ENCODE results near the gene CTIF. TPM values are rescaled to one million over a fixed set of nuclear protein-coding genes. Genes with fewer than 3 reads are reported as not detected.
A peak's percentile ranks its signal among the peaks of the same experiment; 100 is the strongest.

The CTIF gene
- total RNA-seq, 4 donors from 2014 or later: 72.2 to 137 (median 86.5) TPM

DNA sequence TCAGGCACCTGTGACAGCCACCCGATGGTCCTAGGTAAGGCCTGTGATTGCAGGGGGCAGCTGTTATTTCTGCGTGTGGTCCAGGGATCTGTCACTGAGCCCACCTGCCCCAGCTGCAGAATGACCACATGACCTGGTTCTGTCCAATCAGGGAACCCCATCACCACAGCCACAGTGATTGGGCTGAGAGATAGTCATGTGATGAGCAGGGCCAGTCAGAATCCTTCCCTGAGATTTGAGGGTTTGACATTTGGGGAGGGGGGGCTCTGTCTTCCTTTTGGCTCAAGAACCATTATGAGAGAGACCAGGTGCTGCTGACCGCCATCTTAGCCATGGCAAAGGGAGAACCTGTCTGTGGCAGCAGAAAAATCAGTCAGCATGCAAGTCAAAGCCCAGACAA, 264.7 kb downstream of the CTIF start:
- Histone ChIP-seq H3K27ac (no peak overlapping the region), H3K4me1 (peaks cover 0 to 25% (median 5%) of the 10 kb centered on the region in 4 donors), H3K36me3 (peaks cover 0 to 38% (median 0%) of the 10 kb centered on the region in 3 donors), H3K27me3 (no peaks in the 10 kb centered on the region), H3K4me3 (no peak overlapping the region), H3K9me3 (no peaks in the 10 kb centered on the region)
- TF ChIP-seq POLR2A (IDR thresholded peaks at IDR 0.05) (no peak), EP300 (IDR thresholded peaks at IDR 0.05) (no peak)
- TF ChIP-seq, protein P1, sequence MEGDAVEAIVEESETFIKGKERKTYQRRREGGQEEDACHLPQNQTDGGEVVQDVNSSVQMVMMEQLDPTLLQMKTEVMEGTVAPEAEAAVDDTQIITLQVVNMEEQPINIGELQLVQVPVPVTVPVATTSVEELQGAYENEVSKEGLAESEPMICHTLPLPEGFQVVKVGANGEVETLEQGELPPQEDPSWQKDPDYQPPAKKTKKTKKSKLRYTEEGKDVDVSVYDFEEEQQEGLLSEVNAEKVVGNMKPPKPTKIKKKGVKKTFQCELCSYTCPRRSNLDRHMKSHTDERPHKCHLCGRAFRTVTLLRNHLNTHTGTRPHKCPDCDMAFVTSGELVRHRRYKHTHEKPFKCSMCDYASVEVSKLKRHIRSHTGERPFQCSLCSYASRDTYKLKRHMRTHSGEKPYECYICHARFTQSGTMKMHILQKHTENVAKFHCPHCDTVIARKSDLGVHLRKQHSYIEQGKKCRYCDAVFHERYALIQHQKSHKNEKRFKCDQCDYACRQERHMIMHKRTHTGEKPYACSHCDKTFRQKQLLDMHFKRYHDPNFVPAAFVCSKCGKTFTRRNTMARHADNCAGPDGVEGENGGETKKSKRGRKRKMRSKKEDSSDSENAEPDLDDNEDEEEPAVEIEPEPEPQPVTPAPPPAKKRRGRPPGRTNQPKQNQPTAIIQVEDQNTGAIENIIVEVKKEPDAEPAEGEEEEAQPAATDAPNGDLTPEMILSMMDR (IDR thresholded peaks at IDR 0.05): no peak
- 89 to 97% methylated on average over 3 of the region's 3 CpGs for WGBS, 2 donors
- DNase-seq (ENCODE audit: low spot score in 2 of 2): no peak

DNA sequence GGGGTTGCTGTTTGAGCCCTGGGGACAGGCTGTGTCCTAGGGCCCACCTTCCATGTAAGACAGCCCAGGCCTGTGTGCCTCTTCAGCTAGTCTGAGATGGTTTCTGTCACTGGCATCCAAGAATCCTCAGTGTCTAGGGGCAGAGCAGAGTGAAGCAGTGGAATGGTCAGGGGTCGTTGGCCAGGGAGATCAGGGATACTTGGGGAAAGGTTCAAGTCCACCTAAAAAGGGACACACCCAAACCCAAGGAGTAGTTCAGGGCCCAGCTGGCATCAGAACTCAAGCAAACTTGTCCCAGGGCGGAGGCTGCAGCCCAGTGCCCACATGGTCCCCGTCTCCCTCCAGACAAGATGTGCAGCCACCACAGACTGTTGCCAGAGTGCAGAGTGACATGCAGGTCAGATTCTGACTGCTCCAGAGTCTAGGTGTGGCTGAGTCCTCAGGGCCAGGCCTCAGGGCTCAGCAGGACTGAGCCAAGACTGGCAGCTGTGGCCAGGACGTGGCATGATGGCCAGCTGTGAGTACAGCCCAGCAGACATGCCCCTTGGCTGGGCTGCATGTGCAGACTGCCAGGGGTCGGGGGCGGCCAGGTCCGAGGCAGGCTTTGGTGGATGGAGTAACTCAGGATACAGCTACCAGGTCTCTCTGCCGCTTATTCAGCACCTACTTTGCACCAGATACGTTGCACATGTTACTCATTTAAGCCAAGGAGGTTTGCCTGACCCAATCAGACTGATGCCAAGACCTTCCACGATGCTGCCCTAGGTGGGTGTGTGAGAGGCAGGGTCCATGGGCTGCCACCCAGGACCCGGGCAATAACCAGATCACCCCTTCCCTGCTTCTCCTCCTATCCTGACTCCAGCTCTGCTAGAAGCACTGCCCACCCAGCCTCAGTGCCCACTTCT, 265.4 kb downstream of the CTIF start:
- DNase-seq (ENCODE audit: low spot score in 2 of 2): no peak
- Histone ChIP-seq H3K36me3 (peaks cover 0 to 38% (median 0%) of the 10 kb centered on the region in 3 donors), H3K27me3 (no peaks in the 10 kb centered on the region), H3K9me3 (no peaks in the 10 kb centered on the region), H3K4me1 (peaks cover 0 to 26% (median 5%) of the 10 kb centered on the region in 4 donors), H3K4me3 (no peak overlapping the region), H3K27ac (peak overlapping the region in 1 of 4 donors; percentile 0)
- 86 to 96% methylated on average over 7 of the region's 11 CpGs for WGBS, 2 donors
- TF ChIP-seq, protein P1 (IDR thresholded peaks at IDR 0.05): no peak
- TF ChIP-seq EP300 (IDR thresholded peaks at IDR 0.05) (no peak), POLR2A (IDR thresholded peaks at IDR 0.05) (no peak)

DNA sequence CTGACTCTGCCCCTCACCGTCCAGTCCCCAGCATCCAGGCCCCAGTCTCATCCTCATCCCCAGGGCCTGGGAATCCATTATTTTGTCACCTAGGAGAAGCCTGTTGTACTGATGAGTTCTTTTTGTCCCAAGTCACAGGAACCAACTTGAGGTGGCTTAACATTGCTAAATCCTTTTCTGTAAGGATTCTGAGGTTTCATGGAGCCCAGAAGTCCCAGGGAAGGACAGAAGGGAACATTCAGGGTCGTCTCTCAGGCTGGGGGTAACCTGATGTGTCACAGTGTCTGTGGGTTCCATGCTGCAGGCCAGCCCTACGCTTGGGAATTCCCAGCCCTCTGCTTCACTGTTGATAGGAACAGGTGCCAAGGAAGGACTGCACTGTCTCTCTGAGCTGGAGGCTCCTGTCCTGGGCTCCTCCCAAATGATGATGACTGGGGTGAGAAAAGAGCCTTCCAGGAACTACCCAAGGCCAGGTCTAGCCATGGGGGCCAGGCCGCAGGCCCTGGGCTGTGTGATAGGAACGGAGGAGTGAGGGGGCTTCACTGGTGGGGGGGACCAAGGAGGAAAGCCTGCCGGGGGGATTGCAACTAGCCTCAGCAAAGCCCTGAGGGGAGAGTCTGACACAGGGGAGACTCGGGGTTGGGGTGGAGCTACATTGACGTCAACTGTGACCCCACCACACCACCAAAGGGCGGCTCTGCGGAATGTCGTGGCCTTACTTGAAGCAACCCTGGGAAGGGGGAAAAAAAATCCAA, 266.2 kb downstream of the CTIF start:
- no peak for TF ChIP-seq EP300 (IDR thresholded peaks at IDR 0.05)
- TF ChIP-seq, protein P1 (IDR thresholded peaks at IDR 0.05): no peak
- TF ChIP-seq POLR2A (IDR thresholded peaks at IDR 0.05): no peak
- no peak for DNase-seq (ENCODE audit: low spot score in 2 of 2)
- Histone ChIP-seq H3K4me1 (peaks cover 0 to 26% (median 5%) of the 10 kb centered on the region in 4 donors), H3K36me3 (peaks cover 0 to 30% (median 0%) of the 10 kb centered on the region in 3 donors), H3K4me3 (no peak overlapping the region), H3K27ac (peak overlapping the region in 1 of 4 donors; percentile 80), H3K9me3 (no peaks in the 10 kb centered on the region), H3K27me3 (no peaks in the 10 kb centered on the region)
- WGBS, 2 donors: 85 to 87% methylated on average over 11 of the region's 11 CpGs

DNA sequence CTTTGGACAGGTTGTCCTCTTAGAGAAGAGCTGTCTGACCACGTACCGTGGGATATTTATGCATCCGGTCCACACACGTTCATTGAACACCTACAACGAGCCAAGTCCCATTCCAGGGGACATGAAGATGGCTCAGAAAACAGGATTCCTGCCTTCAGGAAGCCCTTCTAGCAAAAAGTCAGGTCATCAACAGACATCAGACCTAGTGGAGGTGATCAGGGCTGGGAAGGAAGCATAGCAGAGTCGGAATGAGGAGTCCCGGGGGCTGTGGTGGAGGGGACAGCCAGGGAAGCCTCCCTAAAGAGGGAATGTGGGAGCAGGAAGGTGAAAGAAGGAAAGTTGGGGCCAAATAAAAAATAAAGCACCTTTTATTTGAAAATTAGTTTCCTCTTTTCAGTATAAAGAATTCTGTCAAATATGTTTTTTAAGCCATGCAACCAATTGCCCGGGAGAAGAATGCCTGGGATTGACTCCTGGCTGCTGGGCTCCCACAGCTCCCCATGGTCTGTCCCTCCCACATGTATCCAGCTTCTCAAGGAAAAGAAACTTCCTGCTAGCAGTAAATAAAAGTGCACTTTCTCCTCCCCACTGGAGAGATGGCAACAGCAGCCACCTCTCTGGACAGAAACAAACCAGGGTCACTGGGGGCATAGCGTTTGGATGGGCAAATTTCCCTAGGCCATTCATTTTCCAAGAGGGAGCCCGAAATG, 267.1 kb downstream of the CTIF start:
- Histone ChIP-seq H3K27ac (peak overlapping the region; percentile 18 to 85 (median 56)), H3K4me1 (peaks cover 0 to 21% (median 5%) of the 10 kb centered on the region in 4 donors), H3K36me3 (peaks cover 0 to 27% (median 0%) of the 10 kb centered on the region in 3 donors), H3K9me3 (no peaks in the 10 kb centered on the region), H3K4me3 (no peak overlapping the region), H3K27me3 (no peaks in the 10 kb centered on the region)
- 78 to 80% methylated on average over 10 of the region's 10 CpGs for WGBS, 2 donors
- TF ChIP-seq, protein P1 (IDR thresholded peaks at IDR 0.05): no peak
- TF ChIP-seq EP300 (IDR thresholded peaks at IDR 0.05) (no peak), POLR2A (IDR thresholded peaks at IDR 0.05) (no peak)
- no peak for DNase-seq (ENCODE audit: low spot score in 2 of 2)
